ENCODE results near the gene TMEM225B. TPM values are rescaled to one million over a fixed set of nuclear protein-coding genes. Genes with fewer than 3 reads are reported as not detected.
"Not testable (repeated sequence)": the region's sequence is repeated elsewhere in the genome, so short reads cannot be mapped to it uniquely, and the experiment has no call there.

The TMEM225B gene
- total RNA-seq, 1 experiment from 2014 or later, result 0.31 TPM

DNA sequence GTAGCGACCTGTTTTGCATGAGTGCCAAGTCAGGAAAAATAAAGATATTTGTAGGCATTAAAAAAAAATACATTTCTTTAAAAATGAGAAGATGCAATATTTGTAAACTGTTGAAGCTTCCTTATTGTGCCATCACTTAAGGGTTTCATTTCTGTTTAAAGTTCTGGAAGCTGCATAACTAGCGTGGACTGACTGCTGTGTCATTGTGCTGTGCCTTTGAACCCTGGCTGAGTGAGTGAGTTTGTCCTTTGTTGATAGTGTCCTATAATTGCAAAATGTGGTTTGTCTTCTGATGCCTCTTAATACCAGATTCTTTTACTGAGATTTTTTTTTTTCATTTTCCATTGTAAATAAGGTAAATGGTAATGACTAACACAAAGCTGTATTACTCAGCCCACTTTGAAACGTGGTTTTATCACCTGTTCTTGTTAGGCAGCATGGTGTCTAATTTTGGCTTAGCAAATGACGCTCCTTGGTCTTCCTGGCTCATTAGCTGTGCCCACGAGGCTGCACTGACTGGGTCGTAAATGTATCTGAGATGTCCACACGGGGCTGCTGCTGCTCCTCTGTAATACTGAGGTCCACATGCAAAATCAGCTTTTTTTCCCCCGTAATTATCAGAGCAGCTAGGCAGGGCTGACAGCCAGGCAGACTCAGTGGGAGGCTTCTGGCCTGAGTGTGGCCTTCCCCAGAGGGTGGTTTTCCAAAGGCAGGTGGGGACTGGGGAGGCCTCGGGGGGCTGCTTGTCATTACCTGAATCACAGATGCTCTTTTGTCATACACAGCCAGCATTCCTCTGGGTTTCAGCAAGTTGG is 33.4 kb downstream of the TMEM225B start:
- POLR2A ChIA-PET, result no interaction called here
- in situ Hi-C loops (cut with HindIII; ENCODE audit: low pct_unique_long_range_greater_than_20kb, low sequenced_read_pairs), result no loop called here

DNA sequence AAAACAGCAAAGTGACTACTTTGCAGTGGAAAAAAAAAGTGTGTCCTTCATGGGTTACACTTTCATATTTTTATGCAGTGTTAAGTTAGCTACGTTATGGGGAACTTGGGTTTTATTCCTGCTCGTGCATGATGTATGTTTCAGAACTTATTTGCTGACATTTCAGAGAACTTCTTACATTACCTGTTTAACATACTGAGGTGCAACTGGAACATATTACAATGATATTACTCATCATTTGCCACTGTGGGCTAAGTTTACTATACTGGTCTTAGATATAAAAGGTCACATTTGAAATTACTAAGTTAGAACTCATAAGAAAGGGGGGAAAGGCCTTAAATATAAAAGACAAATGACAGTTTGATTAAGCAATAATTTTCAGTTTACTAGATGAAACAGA is 39.3 kb downstream of the TMEM225B start:
- DNase-seq (ENCODE audit: low read depth, low spot score); POLR2A ChIA-PET; in situ Hi-C loops (cut with HindIII; ENCODE audit: low pct_unique_long_range_greater_than_20kb, low sequenced_read_pairs); ATAC-seq; BruUV-seq (replicated peaks); H3K4me3 ChIP-seq (ENCODE audit: low read depth in 2 of 2, low read length in 2 of 2); H3K27me3 ChIP-seq (ENCODE audit: control insufficient read depth, insufficient read depth, low read length); H3K4me1 ChIP-seq (ENCODE audit: control insufficient read depth, insufficient read depth, low read length); CTCF ChIA-PET; H3K36me3 ChIP-seq (ENCODE audit: control insufficient read depth, insufficient read depth, low read length); H3K9me3 ChIP-seq (ENCODE audit: control insufficient read depth, insufficient read depth, low read depth, low read length); intact Hi-C loops (cut with micrococcal nuclease; ENCODE audit: unreplicated experiment); H3K27ac ChIP-seq (ENCODE audit: low read length): not testable (repeated sequence)

More for the DNA sequence above, 33.4 kb downstream of the TMEM225B start:
- DNase-seq (ENCODE audit: low read depth, low spot score) (no peak), ATAC-seq (peak; percentile 72)
- CTCF ChIA-PET, result no interaction called here
- no peaks in the 10 kb centered on the region for H3K27me3 ChIP-seq (ENCODE audit: control insufficient read depth, insufficient read depth, low read length)
- intact Hi-C loops (cut with micrococcal nuclease; ENCODE audit: unreplicated experiment), result no loop called here
- H3K4me1 ChIP-seq (ENCODE audit: control insufficient read depth, insufficient read depth, low read length), result no peaks in the 10 kb centered on the region
- no peak for TF ChIP-seq TCF7L2 (IDR thresholded peaks at IDR 0.05; ENCODE audit: low read depth, low read length)
- no peak for TF ChIP-seq POLR2AphosphoS5 (IDR thresholded peaks at IDR 0.05; ENCODE audit: low read depth, low read length)
- no peak for TF ChIP-seq REST (IDR thresholded peaks at IDR 0.05; ENCODE audit: insufficient read depth in 1 of 2, low read depth in 2 of 2, low read length in 1 of 2)
- TF ChIP-seq SIN3A (IDR thresholded peaks at IDR 0.05; ENCODE audit: borderline replicate concordance, insufficient read depth, low read depth, low read length), result no peak
- TF ChIP-seq CTCF (IDR thresholded peaks at IDR 0.05), result no peak; the same call in 1 of the 2 replicates
- no peak overlapping the region for H3K4me3 ChIP-seq (ENCODE audit: low read depth in 2 of 2, low read length in 2 of 2)
- H3K9me3 ChIP-seq (ENCODE audit: control insufficient read depth, insufficient read depth, low read depth, low read length), result no peaks in the 10 kb centered on the region
- peaks cover 12% of the 10 kb centered on the region for H3K36me3 ChIP-seq (ENCODE audit: control insufficient read depth, insufficient read depth, low read length)
- no peak overlapping the region for H3K27ac ChIP-seq (ENCODE audit: low read length)
- no TSS peak for BruUV-seq (replicated peaks)

- TF ChIP-seq TCF7L2 (IDR thresholded peaks at IDR 0.05; ENCODE audit: low read depth, low read length), result no peak
- TF ChIP-seq POLR2AphosphoS5 (IDR thresholded peaks at IDR 0.05; ENCODE audit: low read depth, low read length), result no peak
- no peak for TF ChIP-seq REST (IDR thresholded peaks at IDR 0.05; ENCODE audit: insufficient read depth in 1 of 2, low read depth in 2 of 2, low read length in 1 of 2)
- no peak for TF ChIP-seq CTCF (IDR thresholded peaks at IDR 0.05)
- TF ChIP-seq SIN3A (IDR thresholded peaks at IDR 0.05; ENCODE audit: borderline replicate concordance, insufficient read depth, low read depth, low read length), result no peak
- H3K4me1 ChIP-seq (ENCODE audit: control insufficient read depth, insufficient read depth, low read length), result no peaks in the 10 kb centered on the region
- H3K27ac ChIP-seq (ENCODE audit: low read length), result no peak overlapping the region
- ATAC-seq (no peak), DNase-seq (ENCODE audit: low read depth, low spot score) (no peak)
- H3K4me3 ChIP-seq (ENCODE audit: low read depth in 2 of 2, low read length in 2 of 2), result no peak overlapping the region
- no peaks in the 10 kb centered on the region for H3K36me3 ChIP-seq (ENCODE audit: control insufficient read depth, insufficient read depth, low read length)
- H3K27me3 ChIP-seq (ENCODE audit: control insufficient read depth, insufficient read depth, low read length), result no peaks in the 10 kb centered on the region
- H3K9me3 ChIP-seq (ENCODE audit: control insufficient read depth, insufficient read depth, low read depth, low read length), result no peaks in the 10 kb centered on the region
- in situ Hi-C loops (cut with HindIII; ENCODE audit: low pct_unique_long_range_greater_than_20kb, low sequenced_read_pairs) (no loop called here), intact Hi-C loops (cut with micrococcal nuclease; ENCODE audit: unreplicated experiment) (no loop called here)
- ChIA-PET CTCF (no interaction called here), POLR2A (no interaction called here)
- BruUV-seq (replicated peaks), result no TSS peak
Observed at GRCh38 chr7:99638731-99639130, 40.7 kb downstream of the TMEM225B start.

Data from Panc1 (cell line).